ENCODE data around the gene NRXN3. TPM values are rescaled to one million over a fixed set of nuclear protein-coding genes. Genes with fewer than 3 reads are reported as not detected.

Gene NRXN3
- total and polyA plus RNA-seq, 2 of the 4 experiments (the other 2 are of a cell fraction) = 4.8 to 25.1 TPM

GRCh38 chr14:78286210-78286609 is 116.0 kb downstream of the NRXN3 start:
- no peaks in the 10 kb centered on the region for H3K9me1 ChIP-seq (ENCODE audit: insufficient read depth, low read length)
- no peaks in the 10 kb centered on the region for H3K27me3 ChIP-seq (ENCODE audit: control insufficient read depth, insufficient read depth, low read length)
- no peak overlapping the region for H2AFZ ChIP-seq (replicated peaks; ENCODE audit: low read length, poor library complexity)
- H2BK20ac ChIP-seq (ENCODE audit: low read depth, low read length) = no peak overlapping the region
- H2AK9ac ChIP-seq (replicated peaks; ENCODE audit: low read depth, low read length, poor library complexity) = no peak overlapping the region
- no peak overlapping the region for H4K5ac ChIP-seq (ENCODE audit: low read depth, low read length)
- no peak overlapping the region for H2AK5ac ChIP-seq (ENCODE audit: low read depth, low read length)
- no peak overlapping the region for H3K23ac ChIP-seq (ENCODE audit: low read depth, low read length)
- no peak overlapping the region for H2BK15ac ChIP-seq (ENCODE audit: low read depth, low read length)
- H4K20me1 ChIP-seq (ENCODE audit: insufficient read depth, low read length) = no peaks in the 10 kb centered on the region
- no peak overlapping the region for H3K56ac ChIP-seq (ENCODE audit: extremely low read depth, insufficient read depth, low read length)
- no peak overlapping the region for H3K9ac ChIP-seq (ENCODE audit: low read depth, low read length)
- no peak overlapping the region for H3K4me2 ChIP-seq (ENCODE audit: low read depth, low read length)
- CTCF ChIA-PET = no interaction called here
- no peak overlapping the region for H3K14ac ChIP-seq (replicated peaks; ENCODE audit: low read depth, low read length)
- H3K27ac ChIP-seq (ENCODE audit: insufficient read depth, low read length) = no peak overlapping the region
- intact Hi-C loops (cut with micrococcal nuclease) (no loop called here), in situ Hi-C loops (cut with MboI; ENCODE audit: low sequenced_read_pairs) (no loop called here), dilution Hi-C loops (cut with HindIII; ENCODE audit: low sequenced_read_pairs, unreplicated experiment) (no loop called here)
- no peak overlapping the region for H2BK120ac ChIP-seq (ENCODE audit: low read depth, low read length)
- no peak overlapping the region for H3K4ac ChIP-seq (ENCODE audit: low read depth, low read length)
- DNase-seq (no peak), ATAC-seq (ENCODE audit: low read depth) (no peak)
- H3K18ac ChIP-seq (ENCODE audit: low read depth, low read length) = no peak overlapping the region
- BruUV-seq (replicated peaks) = no TSS peak
- no peak overlapping the region for H4K8ac ChIP-seq (ENCODE audit: low read depth in 2 of 2, low read length in 2 of 2)
- H4K91ac ChIP-seq (ENCODE audit: insufficient read depth, low read depth, low read length) = no peak overlapping the region
- no CpG with 5 or more reads among the region's 3 CpGs for WGBS, 2 experiments (ENCODE audit: extremely low coverage in 2 of 2, insufficient read length in 1 of 2)
- POLR2A ChIA-PET (ENCODE audit: unreplicated experiment) = no interaction called here
- TF ChIP-seq CHD1 (IDR thresholded peaks at IDR 0.05; ENCODE audit: low read depth, low read length) = no peak
- TF ChIP-seq ELK1 (IDR thresholded peaks at IDR 0.05; ENCODE audit: borderline replicate concordance, low read depth, low read length) = no peak
- no peak for TF ChIP-seq MAZ (IDR thresholded peaks at IDR 0.05; ENCODE audit: borderline replicate concordance, low read depth, low read length)
- no peak for TF ChIP-seq RCOR1 (IDR thresholded peaks at IDR 0.05; ENCODE audit: insufficient replicate concordance, low read length)
- TF ChIP-seq CEBPB (IDR thresholded peaks at IDR 0.05; ENCODE audit: low read depth, low read length) = no peak
- no peak for TF ChIP-seq RAD21 (IDR thresholded peaks at IDR 0.05; ENCODE audit: low read length)
- no peak for TF ChIP-seq POLR2A (IDR thresholded peaks at IDR 0.05; ENCODE audit: low read depth, low read length)
- TF ChIP-seq RFX5 (IDR thresholded peaks at IDR 0.05; ENCODE audit: low read depth, low read length) = no peak
- no peak for TF ChIP-seq CTCF (conservative IDR thresholded peaks at IDR 0.05; ENCODE audit: low read depth, low read length)
- TF ChIP-seq SMC3 (IDR thresholded peaks at IDR 0.05; ENCODE audit: low read depth, low read length) = no peak
- no peak for TF ChIP-seq USF2 (IDR thresholded peaks at IDR 0.05; ENCODE audit: low read depth, low read length)
- no peak for TF ChIP-seq NFE2L2 (IDR thresholded peaks at IDR 0.05; ENCODE audit: low read depth, low read length)
- H3K4me1 ChIP-seq (ENCODE audit: control insufficient read depth, insufficient read depth, low read length) = no peaks in the 10 kb centered on the region
- no peak overlapping the region for H2BK5ac ChIP-seq (ENCODE audit: low read depth, low read length, poor library complexity, severe bottlenecking)
- H3K79me1 ChIP-seq (ENCODE audit: low read depth in 1 of 2, low read length in 2 of 2) = no peaks in the 10 kb centered on the region
- H3K36me3 ChIP-seq (ENCODE audit: control insufficient read depth, insufficient read depth, low read length) = no peaks in the 10 kb centered on the region
- no peak overlapping the region for H3K4me3 ChIP-seq (ENCODE audit: insufficient read depth, low read depth, low read length)
- peaks cover 22% of the 10 kb centered on the region for H3K9me3 ChIP-seq (ENCODE audit: control insufficient read depth, insufficient read depth, low read length)

Measured in IMR-90 (cell line).